ENCODE measurements around the gene ST6GAL1. TPM values are rescaled to one million over a fixed set of nuclear protein-coding genes. Genes with fewer than 3 reads are reported as not detected.

The ST6GAL1 gene
- total RNA-seq, 2 experiments from 2014 or later, result 101 to 104 TPM

- CTCF ChIA-PET, result no interaction called here
- POLR2A ChIA-PET, result no interaction called here
Measured at GRCh38 chr3:187105700-187106099, 175.4 kb downstream of the ST6GAL1 start.

GRCh38 chr3:187107989-187108388 is 177.7 kb downstream of the ST6GAL1 start:
- POLR2A ChIA-PET, result no interaction called here
- CTCF ChIA-PET, result interaction anchor here (0.5 kb wide), 1 partner anchor 62 kb away, joined by 3 read pairs; no protein-coding TSS in a partner anchor

GRCh38 chr3:187110156-187110555 is 179.8 kb downstream of the ST6GAL1 start:
- CTCF ChIA-PET, result interaction anchor here (1.1 kb wide), 1 partner anchor 41 kb away, joined by 4 read pairs; no protein-coding TSS in a partner anchor

GRCh38 chr3:187112934-187113793 is 182.8 kb downstream of the ST6GAL1 start:
- CTCF ChIA-PET, result interaction anchor here (0.6 to 4.7 kb wide), 17 partner anchors 9 to 716 kb away, joined by 3 to 50 read pairs (median 5); partner anchors contain the start of gene RPL39L
- POLR2A ChIA-PET, result interaction anchor here (1.2 kb wide), 1 partner anchor 52 kb away, joined by 3 read pairs; no protein-coding TSS in a partner anchor

More at GRCh38 chr3:187110156-187110555, 179.8 kb downstream of the ST6GAL1 start:
- POLR2A ChIA-PET, result no interaction called here

GRCh38 chr3:187114511-187114910 is 184.2 kb downstream of the ST6GAL1 start:
- CTCF ChIA-PET, result interaction anchor here (1.0 to 4.7 kb wide), 5 partner anchors 15 to 50 kb away, joined by 3 to 50 read pairs (median 8); partner anchors contain the start of gene RPL39L
- POLR2A ChIA-PET, result no interaction called here

GRCh38 chr3:187120326-187120725 is 190.0 kb downstream of the ST6GAL1 start:
- POLR2A ChIA-PET, result no interaction called here
- CTCF ChIA-PET, result interaction anchor here (1.2 kb wide), 1 partner anchor 19 kb away, joined by 3 read pairs; the partner anchor contains the start of gene RPL39L

- POLR2A ChIA-PET, result no interaction called here
- CTCF ChIA-PET, result interaction anchor here (0.9 to 1.0 kb wide), 3 partner anchors 9 to 160 kb away, joined by 3 read pairs; partner anchors contain the start of gene RPL39L
Measured at GRCh38 chr3:187122261-187122660, 191.9 kb downstream of the ST6GAL1 start.

- ChIA-PET POLR2A (no interaction called here), CTCF (no interaction called here)
Measured at GRCh38 chr3:187125319-187126031, 195.1 kb downstream of the ST6GAL1 start.

Other genes starting within 250 kb of the ST6GAL1 start
- gene KNG1, start 213.2 kb upstream of the ST6GAL1 start, total RNA-seq, result not detected
- 100 to 1,000 TPM; 477 to 501 TPM for gene EIF4A2, start 146.9 kb upstream of the ST6GAL1 start, total RNA-seq
- gene RFC4, start 124.0 kb upstream of the ST6GAL1 start, total RNA-seq, result 100 to 1,000 TPM; 115 to 120 TPM
- gene ADIPOQ, start 87.8 kb upstream of the ST6GAL1 start, total RNA-seq, result not detected
- gene RPL39L, start 209.0 kb downstream of the ST6GAL1 start, total RNA-seq, result 10 to 100 TPM; 12.9 to 14.1 TPM

Data from activated CD8-positive, alpha-beta memory T cell treated with anti-CD3 and anti-CD28 coated beads for 36 hours (primary cell).